OCI-LY7 (cell line): Measurements from ENCODE around the gene MGST3.

ENCODE experiments used
- CTCF ChIP-seq: fragments of 200-600 bp; sonication (generic); conservative IDR thresholded peaks from 2 replicates; pipeline ENCODE4 v1.5.1; 2014; ENCODE audit warnings: mild to moderate bottlenecking, antibody characterized with exemption, low read length, moderate library complexity, mixed read lengths
- EZH2phosphoT487 ChIP-seq: fragments of 200-600 bp; sonication (generic); IDR thresholded peaks from 2 replicates; pipeline ENCODE4 v1.6.1; 2018; ENCODE audit warnings: low read depth, borderline replicate concordance, mild to moderate bottlenecking, mixed run types, antibody characterized with exemption, low read length, moderate library complexity, mixed read lengths

- no peak for TF ChIP-seq CTCF
- TF ChIP-seq EZH2phosphoT487 = no peak
These were observed 2.6 kb downstream of the MGST3 start for GRCh38 chr1:165633614-165634013.
